MM.1S (cell line): ENCODE data around the gene PSORS1C1.

Experiments
- CTCF ChIP-seq: fragments of 300-600 bp; sonication (generic); IDR thresholded peaks from 2 replicates; pipeline ENCODE4 v1.5.1; 2016; ENCODE audit warnings: antibody characterized with exemption, low read length, mixed read lengths
- EZH2phosphoT487 ChIP-seq: fragments of 300-600 bp; sonication (generic); IDR thresholded peaks from 2 replicates; pipeline ENCODE4 v1.6.1; 2018; ENCODE audit warnings: antibody characterized with exemption, low read length

GRCh38 chr6:31178143-31179041, 63.8 kb downstream of the PSORS1C1 start:
- TF ChIP-seq EZH2phosphoT487 (no peak), CTCF (no peak)
